GM18526 (cell line): ENCODE measurements around the gene KIAA1958.

ENCODE experiments used
- POLR2A ChIP-seq: IDR thresholded peaks from 3 replicates; pipeline ENCODE4 v1.6.1; 2011; ENCODE audit not compliant: insufficient read length; ENCODE audit errors: extremely low read depth

The KIAA1958 gene

GRCh38 chr9:112623198-112623597 is 136.6 kb downstream of the KIAA1958 start:
- TF ChIP-seq POLR2A: no peak

DNA sequence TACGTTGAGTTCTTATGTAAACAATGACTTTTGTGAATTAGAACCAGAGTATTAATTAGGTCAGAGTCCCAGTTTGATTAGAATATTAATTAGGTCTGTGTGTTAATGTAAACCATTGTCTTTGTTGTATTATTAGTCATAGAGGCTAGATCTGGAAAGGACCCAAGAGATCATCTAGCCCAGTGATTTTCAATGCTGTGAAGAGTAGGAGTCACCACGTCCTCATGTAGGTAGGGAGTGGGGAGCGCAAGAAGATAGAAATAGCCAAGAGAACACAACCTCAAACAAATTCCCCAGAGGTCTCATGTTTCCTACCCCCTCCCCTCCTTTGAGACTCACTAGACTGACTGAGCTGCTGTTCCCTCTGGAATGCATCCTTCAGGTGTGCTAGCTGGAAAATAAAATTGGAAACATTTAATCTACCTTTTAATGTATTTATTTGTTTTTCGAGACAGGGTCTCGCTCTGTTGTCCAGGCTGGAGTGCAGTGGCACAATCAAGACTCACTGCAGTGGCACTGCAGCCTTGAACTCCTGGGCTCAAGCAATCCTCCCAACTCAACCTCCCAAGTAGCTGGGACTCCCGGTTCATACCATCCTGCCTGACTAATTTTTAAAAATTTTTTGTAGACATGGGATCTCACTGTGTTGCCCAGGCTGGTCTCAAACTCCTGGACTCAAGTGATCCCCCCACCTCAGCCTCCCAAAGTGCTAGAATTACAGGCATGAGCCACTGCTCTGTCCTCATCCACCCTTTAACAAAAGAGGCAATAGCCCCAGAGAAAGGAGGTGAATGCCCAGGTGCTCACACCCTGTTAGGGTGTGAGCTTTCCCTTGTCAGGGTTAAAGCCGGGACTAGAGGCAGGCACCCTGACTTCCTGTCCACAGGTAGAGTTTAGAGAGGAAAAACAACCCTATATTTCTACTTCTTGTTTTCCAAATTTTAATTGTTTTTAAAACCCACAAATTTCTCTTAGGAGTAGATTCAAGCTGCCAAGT is 138.4 kb downstream of the KIAA1958 start:
- no peak for TF ChIP-seq POLR2A

- no peak for TF ChIP-seq POLR2A
Observed at GRCh38 chr9:112629671-112630485, 143.3 kb downstream of the KIAA1958 start.

DNA sequence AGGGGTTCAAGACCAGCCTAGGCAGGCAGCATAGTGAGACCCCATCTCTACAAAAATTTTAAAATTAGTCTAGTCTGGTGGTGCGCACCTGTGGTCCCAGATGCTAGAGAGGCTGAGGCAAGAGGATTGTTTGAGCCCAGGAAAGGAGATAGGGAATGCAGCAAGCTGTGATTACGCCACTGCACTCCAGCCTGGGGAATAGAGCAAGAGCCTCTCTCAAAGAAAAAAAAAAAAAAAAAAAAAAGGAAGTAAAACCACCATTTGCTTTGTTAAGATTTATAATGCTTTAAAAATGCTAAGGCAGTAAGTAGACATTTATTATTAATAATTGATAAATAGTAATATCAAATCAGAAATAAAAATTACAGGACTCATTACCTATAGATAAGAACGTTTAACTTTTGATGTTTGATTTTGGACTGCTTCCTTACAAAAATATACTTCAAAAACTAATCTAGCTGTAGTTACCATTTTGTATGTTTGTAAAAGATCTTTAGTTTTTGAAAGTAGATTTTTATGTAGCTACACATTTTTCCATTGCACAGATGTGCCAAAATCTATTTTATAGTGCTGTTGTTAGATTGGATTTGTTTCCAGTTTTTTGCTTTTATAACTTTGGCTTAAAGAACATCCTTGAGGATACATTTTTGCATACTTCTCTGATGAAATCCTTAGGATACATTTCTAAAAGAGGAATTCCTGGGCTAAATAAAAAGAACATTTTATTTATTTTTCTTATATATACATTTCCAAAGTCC is 144.9 kb downstream of the KIAA1958 start:
- TF ChIP-seq POLR2A: no peak

- no peak for TF ChIP-seq POLR2A
Observed at GRCh38 chr9:112640311-112640710, 153.7 kb downstream of the KIAA1958 start.

- TF ChIP-seq POLR2A: no peak
Observed at GRCh38 chr9:112642126-112642525, 155.5 kb downstream of the KIAA1958 start.

DNA sequence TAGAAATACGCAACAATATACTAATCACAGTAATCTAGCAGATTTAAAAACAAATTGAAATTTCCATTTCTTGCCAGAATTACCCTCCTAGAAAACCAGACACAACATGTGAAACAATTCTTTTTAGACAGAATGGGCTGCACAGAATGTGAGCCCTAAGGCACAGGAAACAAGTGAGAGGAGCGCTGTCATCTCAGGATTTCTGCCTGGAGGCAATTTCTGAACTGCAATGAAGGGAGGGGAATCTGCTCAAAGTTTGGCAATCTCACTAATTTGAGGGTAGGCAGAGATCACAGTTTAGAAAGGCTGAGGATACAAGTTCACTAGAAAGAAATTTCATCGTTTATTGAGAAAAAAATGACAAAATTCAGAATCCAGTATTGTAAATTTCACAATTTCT is 161.0 kb downstream of the KIAA1958 start:
- TF ChIP-seq POLR2A: no peak

GRCh38 chr9:112648624-112649023 is 162.0 kb downstream of the KIAA1958 start:
- no peak for TF ChIP-seq POLR2A

GRCh38 chr9:112654282-112654681 is 167.7 kb downstream of the KIAA1958 start:
- no peak for TF ChIP-seq POLR2A

DNA sequence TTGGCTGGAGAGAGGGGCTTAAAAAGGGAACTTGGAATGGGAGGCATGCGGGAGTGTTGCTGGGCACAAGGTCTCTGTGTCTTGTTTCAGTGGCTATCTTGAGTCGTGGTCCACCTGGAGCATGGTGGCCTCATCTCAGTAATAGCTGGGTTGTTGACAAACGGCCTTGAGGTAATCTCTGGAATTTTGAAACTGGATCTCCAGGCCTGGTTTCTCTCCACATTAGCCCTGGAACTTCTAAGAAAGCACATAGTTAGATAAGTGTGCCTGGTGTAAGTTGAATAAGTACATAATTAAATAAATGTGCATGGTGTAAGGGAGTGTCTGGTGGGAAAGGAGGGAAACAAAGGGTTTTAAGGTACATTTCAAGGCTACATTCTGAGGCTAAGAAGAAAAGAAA is 169.0 kb downstream of the KIAA1958 start:
- TF ChIP-seq POLR2A: no peak

DNA sequence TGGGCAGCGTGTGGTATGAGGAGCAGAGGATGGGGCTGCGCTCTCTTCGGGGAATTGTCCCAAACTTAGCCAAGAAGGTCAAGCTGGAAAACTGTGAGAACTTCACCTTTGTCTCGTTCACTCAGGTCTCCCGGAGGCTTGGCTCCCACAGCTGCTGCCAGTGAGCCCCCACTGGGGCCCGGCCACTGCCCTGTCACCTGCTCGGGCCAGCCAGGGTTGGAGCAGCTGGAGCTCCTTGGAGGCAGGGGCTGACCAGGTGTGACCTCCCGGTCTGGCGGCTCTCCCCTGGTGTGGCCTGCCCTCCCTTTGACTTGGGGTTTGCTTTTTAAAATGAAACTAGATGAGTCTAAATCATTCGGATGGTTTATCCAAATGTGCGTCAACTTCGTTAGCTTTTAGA is 173.3 kb downstream of the KIAA1958 start:
- no peak for TF ChIP-seq POLR2A

- no peak for TF ChIP-seq POLR2A
Observed at GRCh38 chr9:112663681-112664080, 177.1 kb downstream of the KIAA1958 start.

GRCh38 chr9:112664531-112664930 is 177.9 kb downstream of the KIAA1958 start:
- no peak for TF ChIP-seq POLR2A

- no peak for TF ChIP-seq POLR2A
Observed at GRCh38 chr9:112665347-112665746, 178.7 kb downstream of the KIAA1958 start.

DNA sequence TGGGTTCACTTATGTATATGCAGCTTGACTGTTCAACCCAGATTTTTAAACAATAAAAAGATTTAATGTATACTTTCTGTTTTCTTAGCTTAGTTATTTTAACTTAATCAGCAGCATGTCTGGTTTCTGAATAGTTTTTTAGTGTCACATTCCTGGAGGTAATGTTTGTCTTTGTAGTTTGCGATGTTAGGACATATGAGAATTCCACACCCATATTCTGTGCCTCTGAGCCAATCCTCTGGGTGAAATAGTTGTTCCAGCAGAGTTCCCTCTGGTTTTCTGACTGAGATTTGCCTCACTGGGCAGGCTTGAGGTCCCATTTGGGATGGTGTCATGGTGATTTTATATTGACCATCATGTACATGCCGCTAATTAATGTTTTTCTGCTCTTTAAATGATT is 182.7 kb downstream of the KIAA1958 start:
- no peak for TF ChIP-seq POLR2A
